GM12878 (cell line): ENCODE results near the gene MIF. TPM values are rescaled to one million over a fixed set of nuclear protein-coding genes. Genes with fewer than 3 reads are reported as not detected.
"Not testable (repeated sequence)": the region's sequence is repeated elsewhere in the genome, so short reads cannot be mapped to it uniquely, and the experiment has no call there.

Experiments used
- ATAC-seq: fragments of 200-7000 bp; cut with Tn5 transposase; 3 replicates; pipeline ENCODE4 v1.9.1; 2020; ENCODE audit warnings: mild to moderate bottlenecking, moderate library complexity
- BruUV-seq: library from RNA; stranded (reverse); fragments of 400-500 nt; replicated peaks from 2 replicates; lab custom pipeline; 2021; lab: Mats Ljungman, UMichigan
- CTCF ChIA-PET: fragments of 300-600 bp; sonication (Branson Sonifier 250); formaldehyde crosslinking; extraction: SDS; loops from one replicate; lab custom pipeline; 2021; ENCODE audit warnings: inconsistent platforms; lab: Yijun Ruan, JAX
- POLR2A ChIA-PET: fragments of 350-600 bp; formaldehyde crosslinking; extraction: SDS; loops from one replicate; lab custom pipeline; 2021; ENCODE audit warnings: inconsistent platforms; lab: Charles Lee
- RAD21 ChIA-PET: fragments of 300-600 bp; sonication (Branson Sonifier 250); formaldehyde crosslinking; loops from one replicate; lab custom pipeline; 2023; ENCODE audit warnings: antibody characterized with exemption; ENCODE audit not compliant: unreplicated experiment; lab: Charles Lee
- SMC1A ChIA-PET: fragments of 300-600 bp; sonication (Branson Sonifier 250); formaldehyde crosslinking; loops from one replicate; lab custom pipeline; 2023; ENCODE audit not compliant: unreplicated experiment, uncharacterized antibody; lab: Charles Lee
- DNase-seq: peaks from one replicate; pipeline ENCODE4 v3.0.0-alpha.2; 2011; ENCODE audit warnings: low read depth, low spot score
- FAIRE-seq: peaks from 3 replicates; lab custom pipeline; 2011; peaks lifted over from hg19 to GRCh38; lab: Jason Lieb, UNC
- H2AFZ ChIP-seq: 2 replicates; pipeline ENCODE4 v1.6.0; 2011; ENCODE audit warnings: low read depth, low read length, control low read depth; ENCODE audit not compliant: control insufficient read depth
- H3K27ac ChIP-seq: 2 replicates; pipeline ENCODE4 v1.5.1; 2011; ENCODE audit warnings: control low read depth; ENCODE audit not compliant: control insufficient read depth, insufficient read depth
- H3K27me3 ChIP-seq, 2 experiments: replicated peaks in 1 of 2; 2 replicates each; pipeline versions ENCODE4 v1.6.0 to v1.6.1; 2011; ENCODE audit warnings: low read length in 1 of 2; ENCODE audit not compliant: control insufficient read depth in 2 of 2, insufficient read depth in 2 of 2
- H3K36me3 ChIP-seq, 2 experiments: 2 replicates each; pipeline ENCODE4 v1.5.1; 2011; ENCODE audit warnings: low read length in 1 of 2; ENCODE audit not compliant: control insufficient read depth in 2 of 2, insufficient read depth in 2 of 2
- H3K4me1 ChIP-seq: 2 replicates; pipeline ENCODE4 v1.6.1; 2011; ENCODE audit warnings: mild to moderate bottlenecking, low read length, moderate library complexity, mixed read lengths; ENCODE audit not compliant: control insufficient read depth, insufficient read depth
- H3K4me2 ChIP-seq: 2 replicates; pipeline ENCODE4 v1.6.0; 2011; ENCODE audit warnings: control low read depth; ENCODE audit not compliant: control insufficient read depth, insufficient read depth
- H3K4me3 ChIP-seq: fragments of 200-600 bp; sonication (generic); 2 replicates; pipeline ENCODE4 v1.5.1; 2016
- H3K79me2 ChIP-seq: 2 replicates; pipeline ENCODE4 v1.6.0; 2011; ENCODE audit warnings: low read length; ENCODE audit not compliant: control insufficient read depth, insufficient read depth
- H3K9ac ChIP-seq: 2 replicates; pipeline ENCODE4 v1.8.0; 2011; ENCODE audit warnings: low read length, control low read depth, mixed read lengths; ENCODE audit not compliant: control insufficient read depth, insufficient read depth
- H3K9me3 ChIP-seq: replicated peaks from 3 replicates; pipeline ENCODE4 v1.5.1; 2011; ENCODE audit warnings: mild to moderate bottlenecking, low read length; ENCODE audit not compliant: control insufficient read depth, insufficient read depth
- H4K20me1 ChIP-seq: 2 replicates; pipeline ENCODE4 v1.6.0; 2011; ENCODE audit not compliant: control insufficient read depth, insufficient read depth
- CHD4 ChIP-seq: fragments of 200-600 bp; sonication (generic); IDR thresholded peaks from 2 replicates; pipeline ENCODE4 v1.6.1; 2016; ENCODE audit warnings: mild to moderate bottlenecking
- GABPA ChIP-seq: IDR thresholded peaks from 2 replicates; pipeline ENCODE4 v1.6.1; 2014; ENCODE audit warnings: antibody characterized with exemption, low read depth, mild to moderate bottlenecking, inconsistent platforms
- GATAD2B ChIP-seq: fragments of 450-650 bp; conservative IDR thresholded peaks from 2 replicates; pipeline ENCODE4 v1.6.1; 2017; ENCODE audit warnings: low read depth, mild to moderate bottlenecking, moderate library complexity
- HCFC1 ChIP-seq: fragments of 150-350 bp; IDR thresholded peaks from 2 replicates; pipeline ENCODE4 v1.6.1; 2014; ENCODE audit warnings: low read length
- IKZF2 ChIP-seq, 2 experiments: fragments of 450-650 bp; IDR thresholded peaks; 2 replicates each; pipeline ENCODE4 v1.6.1; 2017; ENCODE audit warnings: mild to moderate bottlenecking in 2 of 2, moderate library complexity in 2 of 2
- IRF4 ChIP-seq: IDR thresholded peaks from 2 replicates; pipeline ENCODE4 v1.6.1; 2011; ENCODE audit warnings: low read depth, low read length
- KLF5 ChIP-seq: fragments of 450-650 bp; IDR thresholded peaks from 2 replicates; pipeline ENCODE4 v1.6.1; 2014; ENCODE audit warnings: mild to moderate bottlenecking; ENCODE audit not compliant: partially characterized antibody
- MXI1 ChIP-seq: fragments of 150-350 bp; IDR thresholded peaks from 2 replicates; pipeline ENCODE4 v1.6.1; 2011; ENCODE audit warnings: low read depth, mild to moderate bottlenecking, inconsistent platforms, low read length, improper control_type of control experiment
- RB1 ChIP-seq: fragments of 450-650 bp; formaldehyde crosslinking; IDR thresholded peaks from 2 replicates; pipeline ENCODE4 v1.6.1; 2017; ENCODE audit warnings: mild to moderate bottlenecking, borderline replicate concordance
- SMARCA5 ChIP-seq: fragments of 450-650 bp; IDR thresholded peaks from 2 replicates; pipeline ENCODE4 v1.6.1; 2017; ENCODE audit warnings: mild to moderate bottlenecking
- USF1 ChIP-seq: IDR thresholded peaks from 2 replicates; pipeline ENCODE4 v1.6.1; 2011; ENCODE audit warnings: borderline replicate concordance, low read depth, mild to moderate bottlenecking, moderate library complexity, mixed read lengths, low read length; ENCODE audit not compliant: insufficient read depth; ENCODE audit errors: extremely low read length
- ZNF207 ChIP-seq: fragments of 450-650 bp; IDR thresholded peaks from 2 replicates; pipeline ENCODE4 v1.6.1; 2014; ENCODE audit warnings: antibody characterized with exemption, mild to moderate bottlenecking, borderline replicate concordance
- ZNF217 ChIP-seq: fragments of 450-650 bp; IDR thresholded peaks from 2 replicates; pipeline ENCODE4 v1.6.1; 2017; ENCODE audit warnings: antibody characterized with exemption, mild to moderate bottlenecking
- ZNF384 ChIP-seq: IDR thresholded peaks from 2 replicates; pipeline ENCODE4 v1.6.1; 2012; ENCODE audit warnings: low read depth, mild to moderate bottlenecking, low read length, improper control_type of control experiment, borderline replicate concordance
- WGBS: methylation state at CpG from one replicate; pipeline ENCODE4 v1.1.6; 2016; ENCODE audit warnings: low lambda C conversion rate; ENCODE audit not compliant: insufficient replicate concordance, insufficient coverage; ENCODE audit errors: missing lambda C conversion rate; 5-methylcytosine and 5-hydroxymethylcytosine counted together
- in situ Hi-C: fragments of 300-500 bp; cut with MboI; formaldehyde crosslinking; loops from 9 replicates; pipeline ENCODE4 v1.14.3; 2018; ENCODE audit warnings: mixed read lengths
- intact Hi-C: fragments of 100-400 bp; cut with micrococcal nuclease; formaldehyde crosslinking; loops from one replicate; pipeline ENCODE4 v1.14.2; 2022; ENCODE audit not compliant: unreplicated experiment
- polyA plus RNA-seq, 11 experiments: library from polyadenylated mRNA; depleted of rRNA in 4 of 11; unstranded in 6 of 11; stranded (reverse) in 5 of 11; fragments of >200 nt; fragmentation: Nextera tagmentation in 4 of 11; fragmentation: Illumina TruSeq in 1 of 11; extraction: Ambion mirVana in 4 of 11; extraction: Trizol in 1 of 11; gene quantifications; 1 replicate in 1 of 11; 2 replicates in 10 of 11; pipeline versions ENCODE4 v1.2.1 to v1.2.3, GENCODE V29; 2011 to 2016; ENCODE audit warnings: inconsistent platforms in 2 of 11, missing spikeins in 2 of 11, low read depth in 1 of 11
- total RNA-seq, 4 experiments: library from RNA; depleted of rRNA in 3 of 4; stranded (reverse); fragments of >200 nt in 3 of 4; fragmentation: Illumina TruSeq in 1 of 4; extraction: Trizol in 1 of 4; gene quantifications; 2 replicates each; pipeline versions ENCODE4 v1.2.1 to v1.2.3, GENCODE V29; 2013 to 2021
- TF ChIP-seq, protein P1 (sequence below): fragments of 450-650 bp; IDR thresholded peaks from 2 replicates; pipeline ENCODE4 v1.6.1; 2016; ENCODE audit warnings: mild to moderate bottlenecking
- TF ChIP-seq, protein P2 (sequence below): fragments of 450-650 bp; formaldehyde crosslinking; IDR thresholded peaks from 2 replicates; pipeline ENCODE4 v1.4.0; 2022; ENCODE audit warnings: mild to moderate bottlenecking, moderate library complexity

The MIF gene
- total and polyA plus RNA-seq, 10 of the 15 experiments (the other 5 are each of a cell fraction or from before 2014, with no cell fraction given): 37.7 to 2,972 (median 766) TPM

- H3K79me2 ChIP-seq: no peaks in the 10 kb centered on the region
- in situ Hi-C loops: loop anchor here (5.0 kb wide), 1 partner anchor 68 kb away; the partner anchor contains the start of gene GSTT4
- POLR2A ChIA-PET: no interaction called here
Observed at GRCh38 chr22:23939017-23939357, 44.8 kb downstream of the MIF start.

GRCh38 chr22:23940166-23940565, 46.0 kb downstream of the MIF start:
- H3K9ac ChIP-seq, FAIRE-seq, SMC1A ChIA-PET, H3K4me2 ChIP-seq, H3K36me3 ChIP-seq, H3K79me2 ChIP-seq, in situ Hi-C loops, H3K4me3 ChIP-seq, H4K20me1 ChIP-seq, RAD21 ChIA-PET, DNase-seq, POLR2A ChIA-PET, H3K27ac ChIP-seq, H3K27me3 ChIP-seq, ATAC-seq, H3K4me1 ChIP-seq, CTCF ChIA-PET, H3K9me3 ChIP-seq, H2AFZ ChIP-seq, BruUV-seq: not testable (repeated sequence)
- intact Hi-C loops: loop anchor here (10.0 kb wide), 1 partner anchor 65 kb away; the partner anchor contains the start of gene GSTT4
- 76% methylated on average over 3 of the region's 14 CpGs for WGBS

More at GRCh38 chr22:23939017-23939357, 44.8 kb downstream of the MIF start:
- Histone ChIP-seq H3K4me2 (no peak overlapping the region), H4K20me1 (no peaks in the 10 kb centered on the region), H3K9me3 (no peaks in the 10 kb centered on the region), H3K4me3 (no peak overlapping the region), H3K9ac (no peak overlapping the region), H2AFZ (no peak overlapping the region), H3K27me3 (no peaks in the 10 kb centered on the region), H3K36me3 (no peaks in the 10 kb centered on the region), H3K4me1 (no peaks in the 10 kb centered on the region), H3K27ac (no peak overlapping the region)
- WGBS: 33% methylated on average over 3 of the region's 3 CpGs
- SMC1A ChIA-PET: no interaction called here
- FAIRE-seq (no peak), ATAC-seq (no peak), DNase-seq (no peak)
- TF ChIP-seq MXI1 (no peak), GABPA (no peak), IRF4 (no peak), SMARCA5 (no peak), KLF5 (no peak), RB1 (no peak), HCFC1 (no peak), CHD4 (no peak), GATAD2B (no peak), ZNF217 (no peak), IKZF2 (IDR thresholded peaks at IDR 0.05) (no peak), ZNF384 (no peak), USF1 (no peak), ZNF207 (no peak)
- TF ChIP-seq, protein P1, sequence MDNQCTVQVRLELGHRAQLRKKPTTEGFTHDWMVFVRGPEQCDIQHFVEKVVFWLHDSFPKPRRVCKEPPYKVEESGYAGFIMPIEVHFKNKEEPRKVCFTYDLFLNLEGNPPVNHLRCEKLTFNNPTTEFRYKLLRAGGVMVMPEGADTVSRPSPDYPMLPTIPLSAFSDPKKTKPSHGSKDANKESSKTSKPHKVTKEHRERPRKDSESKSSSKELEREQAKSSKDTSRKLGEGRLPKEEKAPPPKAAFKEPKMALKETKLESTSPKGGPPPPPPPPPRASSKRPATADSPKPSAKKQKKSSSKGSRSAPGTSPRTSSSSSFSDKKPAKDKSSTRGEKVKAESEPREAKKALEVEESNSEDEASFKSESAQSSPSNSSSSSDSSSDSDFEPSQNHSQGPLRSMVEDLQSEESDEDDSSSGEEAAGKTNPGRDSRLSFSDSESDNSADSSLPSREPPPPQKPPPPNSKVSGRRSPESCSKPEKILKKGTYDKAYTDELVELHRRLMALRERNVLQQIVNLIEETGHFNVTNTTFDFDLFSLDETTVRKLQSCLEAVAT: no peak
- TF ChIP-seq, protein P2, sequence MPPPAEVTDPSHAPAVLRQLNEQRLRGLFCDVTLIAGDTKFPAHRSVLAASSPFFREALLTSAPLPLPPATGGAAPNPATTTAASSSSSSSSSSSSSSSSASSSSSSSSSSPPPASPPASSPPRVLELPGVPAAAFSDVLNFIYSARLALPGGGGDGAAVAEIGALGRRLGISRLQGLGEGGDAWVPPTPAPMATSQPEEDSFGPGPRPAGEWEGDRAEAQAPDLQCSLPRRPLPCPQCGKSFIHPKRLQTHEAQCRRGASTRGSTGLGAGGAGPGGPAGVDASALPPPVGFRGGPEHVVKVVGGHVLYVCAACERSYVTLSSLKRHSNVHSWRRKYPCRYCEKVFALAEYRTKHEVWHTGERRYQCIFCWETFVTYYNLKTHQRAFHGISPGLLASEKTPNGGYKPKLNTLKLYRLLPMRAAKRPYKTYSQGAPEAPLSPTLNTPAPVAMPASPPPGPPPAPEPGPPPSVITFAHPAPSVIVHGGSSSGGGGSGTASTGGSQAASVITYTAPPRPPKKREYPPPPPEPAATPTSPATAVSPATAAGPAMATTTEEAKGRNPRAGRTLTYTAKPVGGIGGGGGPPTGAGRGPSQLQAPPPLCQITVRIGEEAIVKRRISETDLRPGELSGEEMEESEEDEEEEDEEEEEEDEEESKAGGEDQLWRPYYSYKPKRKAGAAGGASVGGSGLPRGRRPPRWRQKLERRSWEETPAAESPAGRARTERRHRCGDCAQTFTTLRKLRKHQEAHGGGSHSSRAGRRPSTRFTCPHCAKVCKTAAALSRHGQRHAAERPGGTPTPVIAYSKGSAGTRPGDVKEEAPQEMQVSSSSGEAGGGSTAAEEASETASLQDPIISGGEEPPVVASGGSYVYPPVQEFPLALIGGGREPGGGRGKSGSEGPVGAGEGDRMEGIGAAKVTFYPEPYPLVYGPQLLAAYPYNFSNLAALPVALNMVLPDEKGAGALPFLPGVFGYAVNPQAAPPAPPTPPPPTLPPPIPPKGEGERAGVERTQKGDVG (CRISPR knock-in tag): no peak
- intact Hi-C loops: no loop called here
- RAD21 ChIA-PET: no interaction called here
- BruUV-seq: no TSS peak
- CTCF ChIA-PET: no interaction called here
